Loucy (cell line): Measurements from ENCODE around the gene CDH22.

Experiments
- CTCF ChIP-seq: fragments of 200-600 bp; sonication (generic); conservative IDR thresholded peaks from 2 replicates; pipeline ENCODE4 v1.5.1; 2014; ENCODE audit warnings: mild to moderate bottlenecking, antibody characterized with exemption, low read length
- EZH2phosphoT487 ChIP-seq: fragments of 200-600 bp; IDR thresholded peaks from 2 replicates; pipeline ENCODE4 v1.6.1; 2018; ENCODE audit warnings: antibody characterized with exemption, mild to moderate bottlenecking, moderate library complexity, borderline replicate concordance

- TF ChIP-seq CTCF (no peak), EZH2phosphoT487 (no peak)
Observed at GRCh38 chr20:46142124-46142523, 166.2 kb downstream of the CDH22 start.
